Measurements from ENCODE around the gene ZNF775. TPM values are rescaled to one million over a fixed set of nuclear protein-coding genes. Genes with fewer than 3 reads are reported as not detected.

ZNF775 gene
- total RNA-seq (2014; rRNA removed; shearing (Covaris generic)): 9.9 and 10.7 TPM in 2 replicates

GRCh38 chr7:150378853-150379440 is at the start of gene ZNF775:
TSS of gene ZNF775 (plus strand) at chr7:150379330. CDS start at chr7:150388471, 9,141 bp downstream.
- peak; percentile 100 for DNase-seq (ENCODE audit: low spot score)

- no peak for DNase-seq (ENCODE audit: low spot score)
These were observed 49.6 kb upstream of the ZNF775 start for GRCh38 chr7:150329331-150330120.

DNA sequence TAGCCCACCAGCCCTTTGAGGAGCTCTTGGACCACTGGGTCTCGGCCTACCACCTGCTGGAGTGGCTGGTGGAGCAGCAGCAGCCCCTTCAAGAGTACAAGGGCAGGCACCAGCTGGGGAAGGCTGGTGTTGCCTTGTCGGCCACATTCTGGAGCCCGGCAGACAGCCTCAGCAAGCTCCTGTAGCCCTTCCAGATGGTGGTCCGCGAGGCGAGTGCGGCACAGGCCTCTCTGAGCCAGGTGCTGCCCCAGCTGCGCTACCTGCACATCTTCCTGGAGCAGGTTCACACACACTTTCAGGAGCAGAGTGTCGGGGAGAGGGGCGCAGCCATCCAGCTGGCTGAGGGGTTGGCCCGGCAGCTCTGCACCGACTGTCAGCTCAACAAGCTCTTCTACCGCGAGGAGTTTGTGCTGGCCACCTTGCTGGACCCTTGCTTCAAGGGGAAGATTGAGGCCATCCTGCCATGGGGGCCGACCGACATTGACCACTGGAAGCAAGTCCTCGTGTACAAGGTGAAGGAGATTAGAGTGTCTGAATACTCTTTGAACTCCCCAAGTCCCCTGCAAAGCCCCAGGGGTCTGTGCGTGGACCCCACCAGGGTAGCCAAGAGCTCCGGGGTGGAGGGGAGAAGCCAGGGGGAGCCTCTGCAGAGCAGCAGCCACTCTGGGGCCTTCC is 48.8 kb upstream of the ZNF775 start:
- DNase-seq (ENCODE audit: low spot score): no peak

DNA sequence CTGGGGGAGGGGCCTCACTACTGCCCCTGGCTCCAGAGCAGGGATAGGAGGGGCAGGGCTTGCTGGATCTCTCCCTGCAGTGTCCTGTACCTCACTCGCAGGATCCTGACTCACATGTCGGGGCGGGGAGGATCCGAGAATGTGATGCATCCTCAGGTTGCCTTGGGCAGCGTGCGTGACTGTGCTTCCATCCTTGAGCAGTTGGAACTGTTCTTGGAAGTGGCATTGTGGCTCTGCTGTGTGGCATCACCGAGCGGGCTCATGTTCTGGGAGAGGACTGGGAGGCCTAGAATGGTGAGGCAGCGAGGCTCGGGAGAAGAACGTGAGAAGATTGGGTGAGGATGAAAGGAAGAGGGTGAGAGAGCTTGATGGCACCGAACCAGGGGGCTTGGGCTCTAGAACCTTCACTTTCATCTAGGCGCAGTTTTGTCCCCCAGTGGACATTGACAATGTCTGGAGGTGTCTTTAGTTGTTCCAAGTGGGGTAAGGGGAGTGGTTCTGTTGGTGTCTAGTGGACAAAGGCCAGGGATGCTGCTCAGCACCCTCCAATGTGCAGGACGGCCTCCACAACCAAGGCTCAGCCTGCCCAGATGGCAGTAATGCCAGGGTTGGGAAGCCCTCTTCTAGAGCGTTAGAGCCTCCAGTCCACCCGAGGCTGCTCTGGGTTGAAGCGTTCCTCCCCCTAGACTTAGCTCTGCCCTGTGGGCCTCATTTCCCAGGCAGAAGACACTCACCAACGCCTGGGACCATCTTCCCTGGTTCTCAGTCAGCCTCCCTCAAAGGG is 46.1 kb upstream of the ZNF775 start:
- no peak for DNase-seq (ENCODE audit: low spot score)

- DNase-seq (ENCODE audit: low spot score): no peak
These were observed 45.5 kb upstream of the ZNF775 start for GRCh38 chr7:150333659-150334058.

DNA sequence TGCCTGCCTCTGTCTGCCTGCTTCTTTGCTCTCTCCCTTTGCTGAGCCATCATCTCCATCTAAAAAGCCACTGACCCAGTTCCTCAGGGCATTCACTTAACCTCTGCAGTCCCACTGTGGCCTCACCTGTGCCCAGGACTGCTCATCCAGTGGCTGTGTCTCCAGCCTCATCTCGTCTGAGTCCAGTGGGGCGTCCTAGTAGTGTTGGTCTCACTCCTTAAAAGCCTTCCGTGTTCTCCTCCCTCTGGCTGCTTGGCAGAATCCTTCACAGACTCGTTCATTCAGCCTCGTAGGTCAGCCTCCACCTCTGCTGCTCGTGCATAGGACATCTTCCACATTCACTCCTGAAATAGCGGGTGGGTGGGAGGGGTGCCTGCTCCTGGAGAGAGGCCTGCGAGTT is 45.0 kb upstream of the ZNF775 start:
- DNase-seq (ENCODE audit: low spot score): no peak

DNA sequence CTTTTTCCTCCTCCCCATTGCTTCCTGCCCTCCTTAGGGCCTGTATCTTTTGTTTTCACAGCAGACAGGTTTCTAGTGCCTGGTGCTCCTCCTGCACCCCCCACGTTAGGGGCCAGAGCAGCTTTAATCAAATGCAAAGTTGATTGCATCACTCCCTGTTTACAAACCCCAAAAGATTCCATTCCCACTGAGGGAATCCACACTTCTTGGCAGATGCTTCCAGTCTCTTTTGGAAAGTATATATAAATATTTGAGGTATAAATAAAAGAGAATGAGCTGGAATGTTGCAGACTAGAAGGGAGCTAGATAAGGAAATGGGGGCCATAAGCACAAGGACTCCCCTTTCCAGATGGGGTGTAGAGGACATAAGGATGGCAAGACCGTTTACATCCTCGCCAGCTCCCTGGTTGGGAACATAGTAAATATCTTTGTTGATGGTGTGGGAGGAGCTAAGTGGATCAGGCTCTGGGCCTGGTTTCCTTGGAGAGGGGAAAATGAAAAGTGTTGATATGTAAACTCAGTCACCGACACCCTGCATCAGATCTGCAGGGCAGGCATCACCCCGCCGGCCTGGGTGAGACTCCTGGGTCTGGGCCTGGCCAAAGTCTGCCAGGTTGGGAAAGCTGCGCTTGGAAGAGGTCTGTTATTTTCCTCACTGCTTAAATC is 43.9 kb upstream of the ZNF775 start:
- DNase-seq (ENCODE audit: low spot score): no peak

GRCh38 chr7:150335774-150336112 is 43.4 kb upstream of the ZNF775 start:
- no peak for DNase-seq (ENCODE audit: low spot score)

DNA sequence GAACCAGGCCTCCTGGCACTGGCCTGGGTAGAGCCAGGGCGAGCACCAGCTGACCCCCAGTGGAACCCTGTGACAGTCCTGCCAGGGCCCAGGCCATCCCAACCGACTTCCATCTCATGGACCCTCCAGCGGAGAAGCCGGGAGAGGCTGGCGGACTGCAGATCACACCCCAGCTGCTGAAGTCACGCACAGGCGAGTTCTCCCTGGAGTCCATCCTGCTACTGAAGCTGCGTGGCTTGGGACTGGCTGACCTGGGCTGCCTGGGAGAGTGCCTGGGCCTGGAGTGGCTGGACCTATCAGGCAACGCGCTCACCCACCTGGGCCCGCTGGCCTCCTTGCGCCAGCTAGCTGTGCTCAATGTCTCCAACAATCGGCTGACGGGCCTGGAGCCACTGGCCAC is 42.4 kb upstream of the ZNF775 start:
- DNase-seq (ENCODE audit: low spot score): no peak

DNA sequence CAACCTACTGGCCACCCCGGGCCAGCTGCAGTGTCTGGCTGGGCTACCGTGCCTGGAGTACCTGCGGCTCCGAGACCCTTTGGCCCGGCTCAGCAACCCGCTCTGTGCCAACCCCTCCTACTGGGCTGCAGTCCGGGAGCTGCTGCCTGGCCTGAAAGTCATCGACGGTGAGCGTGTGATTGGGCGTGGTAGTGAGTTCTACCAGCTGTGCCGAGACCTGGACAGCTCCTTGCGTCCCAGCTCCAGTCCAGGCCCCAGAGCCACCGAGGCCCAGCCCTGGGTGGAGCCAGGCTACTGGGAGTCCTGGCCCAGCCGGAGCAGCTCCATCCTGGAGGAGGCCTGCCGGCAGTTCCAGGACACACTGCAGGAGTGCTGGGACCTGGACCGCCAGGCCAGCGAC is 42.0 kb upstream of the ZNF775 start:
- DNase-seq (ENCODE audit: low spot score): no peak

- DNase-seq (ENCODE audit: low spot score): no peak
These were observed 41.5 kb upstream of the ZNF775 start for GRCh38 chr7:150337659-150338081.

GRCh38 chr7:150338166-150338829 is 40.8 kb upstream of the ZNF775 start:
- no peak for DNase-seq (ENCODE audit: low spot score)

DNA sequence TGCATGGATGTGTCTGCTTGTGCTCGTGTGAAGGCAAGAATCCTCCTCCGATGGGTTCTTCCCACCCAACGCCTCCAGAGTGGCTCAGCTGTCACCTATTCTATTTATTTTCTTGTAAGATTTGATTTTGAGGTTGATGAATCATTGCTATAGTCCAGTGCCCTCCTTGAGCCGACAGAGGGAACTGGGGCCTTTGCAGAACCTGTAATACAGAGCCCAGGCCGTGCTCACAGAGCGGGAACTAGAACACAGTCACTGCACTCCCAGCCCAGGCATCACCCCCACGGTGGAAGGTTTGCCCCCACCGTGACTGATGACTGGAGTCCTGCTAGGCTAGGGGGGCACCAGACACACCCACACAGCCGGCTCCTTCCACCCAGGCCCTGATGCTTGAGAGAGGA is 39.7 kb upstream of the ZNF775 start:
- peak; percentile 50 for DNase-seq (ENCODE audit: low spot score)

DNA sequence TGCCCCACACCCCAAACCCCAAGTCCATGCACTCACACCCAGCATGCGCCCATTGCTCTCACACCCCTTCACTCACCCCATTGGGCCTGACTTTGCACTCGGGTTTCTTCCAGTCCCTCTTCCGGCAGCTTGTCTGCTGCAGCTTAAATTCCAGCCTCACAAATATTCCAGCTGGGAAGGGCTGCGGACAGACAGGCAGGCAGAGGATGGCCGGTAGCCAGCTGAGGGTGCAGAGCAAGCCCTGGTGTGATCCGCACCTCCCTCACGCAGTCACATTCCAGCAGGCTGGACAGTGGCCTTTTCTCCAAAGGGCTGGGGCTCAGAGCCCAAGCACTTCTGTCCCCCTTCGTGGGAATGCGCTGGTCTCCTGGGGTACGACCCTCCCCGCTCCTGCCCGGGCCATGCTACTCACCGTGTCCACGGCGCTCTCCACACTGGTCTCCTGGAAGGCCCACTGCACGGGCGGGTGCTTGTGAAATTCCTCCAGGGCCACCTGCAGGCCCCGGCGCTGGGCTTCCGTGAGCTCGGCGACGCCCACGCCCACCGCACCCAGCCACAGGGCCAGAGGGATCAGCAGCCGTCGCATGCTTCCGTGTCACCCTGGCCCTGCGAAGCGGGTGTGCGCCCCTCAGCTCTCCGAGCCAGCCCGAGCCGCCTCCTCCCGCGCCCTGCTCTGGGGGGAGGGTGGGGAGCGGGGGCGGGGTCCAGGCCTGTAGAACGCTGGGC is 38.9 kb upstream of the ZNF775 start:
- DNase-seq (ENCODE audit: low spot score): peak; percentile 73

- no peak for DNase-seq (ENCODE audit: low spot score)
These were observed 38.3 kb upstream of the ZNF775 start for GRCh38 chr7:150340875-150341262.

- no peak for DNase-seq (ENCODE audit: low spot score)
These were observed 37.6 kb upstream of the ZNF775 start, which contains the start of gene RARRES2 for GRCh38 chr7:150341263-150342120. TSS of gene RARRES2 (minus strand) at chr7:150341629. CDS start at chr7:150340609, 1,020 bp downstream.

DNA sequence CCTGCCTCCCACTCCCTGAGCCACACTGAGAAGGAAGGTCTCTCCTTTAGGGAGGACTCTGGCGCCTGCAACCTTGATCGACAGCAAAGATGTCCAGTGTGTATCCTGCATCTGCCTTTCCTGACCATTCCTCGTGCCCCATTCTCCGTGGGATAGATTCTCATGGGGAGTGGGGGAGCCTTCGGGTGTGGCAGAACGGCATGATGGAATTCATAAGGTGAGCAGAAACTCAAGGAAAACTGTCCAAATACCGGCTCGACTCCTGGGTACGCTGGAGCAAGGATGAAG is 37.1 kb upstream of the ZNF775 start:
- no peak for DNase-seq (ENCODE audit: low spot score)

DNA sequence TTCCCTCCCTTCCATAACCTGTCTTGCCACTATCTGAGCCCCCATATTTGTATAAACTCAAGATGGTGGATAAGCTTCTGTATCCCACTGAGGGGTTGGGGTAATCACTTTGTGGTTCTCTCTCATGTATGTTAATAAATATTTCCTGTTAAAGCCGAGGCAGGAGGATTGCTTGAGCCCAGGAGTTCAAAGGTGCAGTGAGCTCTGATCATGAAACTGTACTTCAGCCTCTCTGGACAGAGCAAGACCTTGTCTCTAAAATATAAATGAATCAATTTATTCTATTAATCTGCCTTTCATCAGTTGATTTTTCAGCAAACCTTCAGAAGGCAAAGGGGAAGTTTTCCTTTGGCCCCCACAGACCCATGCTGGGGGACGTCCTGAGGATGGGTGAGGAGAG is 35.9 kb upstream of the ZNF775 start:
- DNase-seq (ENCODE audit: low spot score): no peak

DNA sequence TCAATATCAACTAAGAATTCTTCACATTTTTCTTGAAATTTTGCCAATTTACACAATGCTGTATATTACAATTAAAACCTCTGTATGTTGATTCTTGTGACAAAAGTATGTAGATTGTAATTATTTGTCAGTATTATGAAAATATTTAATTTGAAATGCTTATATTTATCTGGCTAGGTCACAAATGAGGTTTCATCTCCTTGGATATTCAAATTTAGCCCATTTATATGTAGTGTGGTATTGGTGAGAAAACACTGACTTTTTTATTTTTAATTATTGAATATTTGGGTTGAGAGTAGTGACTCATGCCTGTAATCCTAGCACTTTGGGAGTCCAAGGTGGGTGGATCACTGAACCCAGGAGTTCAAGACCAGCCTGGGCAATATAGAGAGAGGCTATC is 34.8 kb upstream of the ZNF775 start:
- no peak for DNase-seq (ENCODE audit: low spot score)
